Activated naive CD8-positive, alpha-beta T cell treated with anti-CD3 and anti-CD28 coated beads, Interleukin-2, amount 50 U/mL, for 24 hours (primary cell): Measurements from ENCODE around the gene RC3H1.

Experiments
- ATAC-seq: fragments of 150-1000 bp; cut with Tn5 transposase; one replicate; pipeline ENCODE4 v1.10.0; 2021
- DNase-seq: peaks from one replicate; pipeline ENCODE4 v3.0.0; 2021
- H3K27ac Mint-ChIP-seq: one replicate; pipeline ENCODE4 v1.8.0; 2021; ENCODE audit warnings: mild to moderate bottlenecking, mixed read lengths
- H3K27me3 Mint-ChIP-seq: one replicate; pipeline ENCODE4 v1.8.0; 2021; ENCODE audit warnings: mixed read lengths
- H3K36me3 Mint-ChIP-seq: one replicate; pipeline ENCODE4 v1.8.0; 2021; ENCODE audit warnings: low read depth, mixed read lengths
- H3K4me1 Mint-ChIP-seq: one replicate; pipeline ENCODE4 v1.8.0; 2021; ENCODE audit warnings: mixed read lengths
- H3K4me3 Mint-ChIP-seq: one replicate; pipeline ENCODE4 v1.8.0; 2021; ENCODE audit warnings: mild to moderate bottlenecking, moderate library complexity, mixed read lengths
- H3K9me3 Mint-ChIP-seq: one replicate; pipeline ENCODE4 v1.8.0; 2021; ENCODE audit warnings: mixed read lengths

Gene RC3H1

DNA sequence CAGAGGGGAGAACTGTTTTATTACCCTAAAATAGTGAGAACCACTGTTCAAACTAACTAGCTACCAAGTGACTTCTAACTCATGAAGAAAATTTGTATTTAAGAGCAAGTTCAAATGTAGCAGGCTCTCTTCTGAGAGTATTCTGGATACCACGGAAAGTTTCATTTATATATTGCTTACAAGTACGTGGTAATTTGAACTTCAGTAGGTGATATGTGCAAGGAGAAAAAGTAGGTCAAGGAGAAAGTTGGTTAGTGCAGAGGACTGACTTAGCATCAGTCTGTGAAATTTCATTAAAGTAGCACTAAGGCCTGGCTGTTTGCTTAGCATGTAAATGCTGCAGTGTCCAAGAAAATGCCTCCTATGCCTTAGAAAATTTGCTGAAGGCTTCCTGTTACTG lies 121.7 kb downstream of the RC3H1 start:
- peaks cover 1% of the 10 kb centered on the region for H3K36me3 Mint-ChIP-seq
- peaks cover 9% of the 10 kb centered on the region for H3K4me1 Mint-ChIP-seq
- no peak overlapping the region for H3K27ac Mint-ChIP-seq
- H3K4me3 Mint-ChIP-seq = no peak overlapping the region
- H3K27me3 Mint-ChIP-seq = no peaks in the 10 kb centered on the region
- DNase-seq = no peak
- H3K9me3 Mint-ChIP-seq = no peaks in the 10 kb centered on the region
- no peak for ATAC-seq

DNA sequence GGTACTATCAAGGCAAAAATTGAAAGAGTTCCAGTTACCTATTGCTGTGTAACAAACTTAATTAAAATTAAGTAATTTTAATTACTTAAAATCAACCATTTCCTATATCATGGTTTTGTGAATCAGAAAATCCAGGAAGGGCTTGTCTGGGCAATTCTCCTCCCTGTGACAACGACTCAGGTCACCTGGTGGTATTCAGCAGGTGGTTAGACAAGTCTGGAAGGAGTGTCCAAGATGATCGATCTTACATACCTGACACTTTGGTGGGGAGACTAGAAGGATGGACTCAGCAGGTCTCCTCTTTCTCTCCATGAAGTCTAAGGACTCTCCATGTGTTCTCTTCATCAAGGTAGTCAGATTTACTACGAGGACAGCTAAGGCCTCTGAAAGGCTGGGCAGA lies 128.0 kb downstream of the RC3H1 start:
- no peak for DNase-seq
- H3K4me1 Mint-ChIP-seq = no peaks in the 10 kb centered on the region
- H3K36me3 Mint-ChIP-seq = peaks cover 12% of the 10 kb centered on the region
- no peak overlapping the region for H3K4me3 Mint-ChIP-seq
- no peaks in the 10 kb centered on the region for H3K9me3 Mint-ChIP-seq
- no peak overlapping the region for H3K27ac Mint-ChIP-seq
- ATAC-seq = no peak
- H3K27me3 Mint-ChIP-seq = no peaks in the 10 kb centered on the region

DNA sequence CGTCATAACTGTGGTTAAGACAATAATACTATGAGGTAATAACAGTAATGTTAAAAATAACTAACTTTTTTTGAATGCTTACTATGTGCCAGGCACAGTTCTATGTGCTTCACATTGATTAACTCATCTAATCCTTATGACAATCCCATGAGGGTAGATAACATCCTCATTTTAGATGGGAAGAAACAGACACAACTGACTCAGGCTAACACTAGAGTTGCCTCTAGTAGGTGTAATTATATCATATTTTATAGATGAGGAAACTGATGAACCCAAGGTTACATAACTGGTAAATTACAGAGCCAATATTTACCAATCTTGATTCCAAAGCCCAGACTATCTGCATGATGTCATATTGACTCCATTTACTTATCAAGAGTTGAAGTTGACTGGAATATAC lies 128.5 kb downstream of the RC3H1 start:
- DNase-seq = no peak
- H3K27me3 Mint-ChIP-seq = no peaks in the 10 kb centered on the region
- H3K27ac Mint-ChIP-seq = no peak overlapping the region
- H3K9me3 Mint-ChIP-seq = no peaks in the 10 kb centered on the region
- ATAC-seq = no peak
- H3K4me1 Mint-ChIP-seq = no peaks in the 10 kb centered on the region
- peaks cover 15% of the 10 kb centered on the region for H3K36me3 Mint-ChIP-seq
- no peak overlapping the region for H3K4me3 Mint-ChIP-seq

DNA sequence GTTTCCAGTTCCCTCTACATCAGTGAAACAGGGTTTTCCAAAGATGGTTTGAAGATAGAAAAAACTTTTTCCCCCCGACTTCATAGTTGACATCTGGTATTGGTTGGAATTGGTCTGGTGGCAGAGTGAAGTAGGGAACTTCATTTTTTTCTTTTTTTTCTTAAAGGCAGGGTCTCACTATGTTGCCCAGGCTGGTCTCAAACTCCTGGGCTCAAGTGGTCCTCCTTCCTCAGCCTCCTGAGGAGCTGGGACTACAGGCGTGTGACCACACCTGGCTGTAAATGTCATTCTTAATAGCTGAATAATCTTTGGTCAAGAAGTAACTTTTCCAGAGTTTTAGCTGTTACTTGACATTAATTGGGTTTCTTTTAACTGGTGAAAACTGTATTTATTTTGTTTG lies 132.3 kb downstream of the RC3H1 start:
- ATAC-seq (no peak), DNase-seq (no peak)
- no peaks in the 10 kb centered on the region for H3K9me3 Mint-ChIP-seq
- H3K4me1 Mint-ChIP-seq = peaks cover 17% of the 10 kb centered on the region
- no peaks in the 10 kb centered on the region for H3K27me3 Mint-ChIP-seq
- no peak overlapping the region for H3K4me3 Mint-ChIP-seq
- peaks cover 41% of the 10 kb centered on the region for H3K36me3 Mint-ChIP-seq
- no peak overlapping the region for H3K27ac Mint-ChIP-seq

DNA sequence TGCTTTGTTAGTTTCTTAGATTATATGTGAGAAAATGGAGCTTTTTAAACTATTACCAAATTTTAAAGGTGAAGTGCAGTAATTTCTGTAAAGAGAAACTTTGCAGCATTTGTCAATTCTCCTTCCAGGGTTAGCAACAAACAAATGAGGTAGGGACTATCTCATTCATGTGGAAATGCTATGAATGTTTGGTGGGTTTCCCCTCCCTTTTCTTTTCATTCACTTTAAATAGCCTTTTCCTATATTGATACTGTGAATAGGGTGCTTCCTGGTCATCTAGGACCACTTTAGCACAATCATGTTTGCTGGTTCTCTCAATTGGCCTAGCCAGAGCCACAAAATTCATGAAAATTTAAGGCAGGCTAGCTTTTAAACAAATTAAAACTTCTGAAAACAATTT lies 133.4 kb downstream of the RC3H1 start:
- DNase-seq = no peak
- ATAC-seq = no peak
- no peak overlapping the region for H3K27ac Mint-ChIP-seq
- H3K9me3 Mint-ChIP-seq = no peaks in the 10 kb centered on the region
- no peaks in the 10 kb centered on the region for H3K27me3 Mint-ChIP-seq
- H3K36me3 Mint-ChIP-seq = peaks cover 38% of the 10 kb centered on the region
- H3K4me1 Mint-ChIP-seq = peaks cover 17% of the 10 kb centered on the region
- no peak overlapping the region for H3K4me3 Mint-ChIP-seq

DNA sequence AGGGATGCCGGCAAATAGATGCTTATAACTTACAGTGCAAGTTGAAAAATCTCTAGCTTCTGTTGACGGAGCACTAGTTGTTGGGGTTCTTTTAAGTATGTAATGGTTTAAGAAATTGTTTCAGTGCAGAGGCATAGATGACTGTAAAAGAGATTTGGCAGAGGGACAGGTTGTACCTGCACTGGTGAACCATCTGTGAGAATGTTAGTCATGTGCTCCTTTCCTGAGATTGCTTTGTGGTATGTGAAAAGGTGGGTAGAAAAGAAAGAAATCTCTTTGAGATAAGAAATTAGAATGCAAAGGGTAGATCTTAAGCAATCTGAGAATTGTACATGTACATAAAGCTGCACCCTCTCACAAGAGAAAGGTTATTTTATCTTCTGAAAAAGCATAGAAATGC lies 134.5 kb downstream of the RC3H1 start:
- Mint-ChIP-seq H3K4me3 (no peak overlapping the region), H3K27me3 (no peaks in the 10 kb centered on the region), H3K36me3 (peaks cover 37% of the 10 kb centered on the region), H3K4me1 (peaks cover 17% of the 10 kb centered on the region), H3K9me3 (no peaks in the 10 kb centered on the region), H3K27ac (no peak overlapping the region)
- ATAC-seq = peak; percentile 73
- no peak for DNase-seq

DNA sequence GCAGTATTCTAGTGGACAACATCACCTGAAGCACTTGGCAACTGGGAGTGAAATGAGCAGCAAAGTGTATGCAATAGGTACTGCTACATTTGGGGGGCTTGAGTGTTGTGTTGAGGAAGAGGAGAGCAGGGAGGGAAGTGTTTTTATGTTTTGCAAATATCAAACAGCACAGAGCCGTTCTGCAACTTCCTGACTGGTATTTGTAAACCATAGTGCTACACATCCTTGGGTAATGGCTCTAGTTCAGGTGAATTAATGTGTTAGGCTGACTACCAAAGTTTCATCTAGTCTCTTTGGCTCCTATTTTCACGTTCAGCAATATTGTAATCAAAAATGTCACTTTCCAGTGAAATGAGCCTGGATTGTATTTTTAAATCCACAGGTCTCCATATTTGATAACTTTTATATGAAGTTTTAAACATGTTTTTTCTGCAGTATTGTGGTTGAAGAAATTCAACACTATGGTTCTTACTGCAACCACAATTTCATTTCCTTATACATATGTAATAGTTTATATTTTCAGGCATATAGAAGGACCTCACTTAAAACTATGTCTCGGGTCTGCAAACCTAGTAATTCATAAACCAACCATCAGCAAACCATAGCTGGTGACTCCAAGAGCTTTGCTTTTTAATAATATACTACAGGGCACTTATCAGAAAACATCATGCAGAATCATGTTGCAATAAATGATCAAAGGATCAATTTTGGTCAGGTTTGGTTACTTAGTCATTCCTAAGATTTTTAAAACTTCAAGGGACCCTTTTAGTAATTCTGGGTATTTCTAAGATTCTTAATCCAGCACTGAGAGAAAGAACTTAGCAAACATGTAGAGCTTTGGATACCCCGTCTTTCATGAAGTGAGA lies 135.2 kb downstream of the RC3H1 start:
- H3K9me3 Mint-ChIP-seq = no peaks in the 10 kb centered on the region
- H3K36me3 Mint-ChIP-seq = peaks cover 36% of the 10 kb centered on the region
- DNase-seq = no peak
- no peak for ATAC-seq
- peaks cover 17% of the 10 kb centered on the region for H3K4me1 Mint-ChIP-seq
- H3K27ac Mint-ChIP-seq = no peak overlapping the region
- H3K27me3 Mint-ChIP-seq = no peaks in the 10 kb centered on the region
- H3K4me3 Mint-ChIP-seq = no peak overlapping the region

DNA sequence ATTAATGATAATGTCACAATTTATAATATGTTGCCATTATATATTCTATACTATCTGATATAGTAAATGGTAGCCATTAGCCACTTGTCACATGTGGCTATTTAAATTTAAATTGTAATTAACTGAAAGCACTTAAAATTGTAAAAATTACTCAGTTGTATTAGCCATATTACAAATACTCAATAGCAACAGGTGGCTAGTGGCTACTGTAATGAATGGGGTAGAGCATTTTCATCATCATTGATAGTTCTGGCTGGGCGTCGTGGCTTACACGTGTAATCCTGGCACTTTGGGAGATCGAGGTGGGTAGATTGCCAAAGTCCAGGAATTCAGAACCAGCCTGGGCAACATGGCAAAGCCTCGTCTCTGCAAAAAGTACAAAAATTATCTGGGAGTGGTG lies 137.5 kb downstream of the RC3H1 start:
- peaks cover 34% of the 10 kb centered on the region for H3K36me3 Mint-ChIP-seq
- peaks cover 17% of the 10 kb centered on the region for H3K4me1 Mint-ChIP-seq
- no peaks in the 10 kb centered on the region for H3K9me3 Mint-ChIP-seq
- H3K27me3 Mint-ChIP-seq = no peaks in the 10 kb centered on the region
- ATAC-seq (no peak), DNase-seq (no peak)
- H3K4me3 Mint-ChIP-seq = no peak overlapping the region
- no peak overlapping the region for H3K27ac Mint-ChIP-seq
